ENCODE data around the gene LMF1. TPM values are rescaled to one million over a fixed set of nuclear protein-coding genes. Genes with fewer than 3 reads are reported as not detected.

LMF1 gene
- total and polyA plus RNA-seq, 2 of the 13 experiments (the other 11 are each of a cell fraction or from before 2014, with no cell fraction given), result 6.8 to 8.5 TPM

DNA sequence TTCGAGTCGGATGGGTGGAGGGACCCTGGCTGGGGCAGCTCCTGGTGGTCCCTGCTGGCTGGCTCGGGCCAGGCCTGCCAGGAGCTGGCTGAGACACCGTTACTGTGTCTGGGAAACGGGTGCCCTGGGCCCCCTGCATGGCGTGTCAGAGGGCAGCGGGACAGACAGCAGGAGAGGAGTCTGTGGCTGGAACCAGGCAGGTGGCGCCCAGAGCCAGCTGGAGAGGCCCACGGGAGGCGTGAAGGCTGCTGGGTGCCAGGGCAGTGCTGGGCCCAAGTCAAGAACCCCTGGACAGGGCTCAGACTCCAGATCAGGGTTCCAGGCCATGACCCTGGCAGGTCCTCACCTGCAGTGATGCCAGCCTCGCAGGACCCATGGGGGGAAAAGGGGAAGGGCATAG is 27.4 kb upstream of the LMF1 start (continued):
- no peak for TF ChIP-seq ZBTB44 (CRISPR knock-in tag; IDR thresholded peaks at IDR 0.05)
- TF ChIP-seq HOXA7 (CRISPR knock-in tag; IDR thresholded peaks at IDR 0.05), result no peak
- TF ChIP-seq ZFX (CRISPR knock-in tag; IDR thresholded peaks at IDR 0.05; ENCODE audit: low read depth), result no peak
- TF ChIP-seq ZNF501 (CRISPR knock-in tag; IDR thresholded peaks at IDR 0.05), result no peak

- DNase-seq (ENCODE audit: low spot score) (no peak), ATAC-seq (no peak), FAIRE-seq (no peak)
- no peak overlapping the region for H3K4me3 ChIP-seq (replicated peaks in 1 of 3; ENCODE audit: insufficient read depth in 1 of 3, low read depth in 2 of 3, low read length in 3 of 3)
- no peaks in the 10 kb centered on the region for H3K36me3 ChIP-seq (replicated peaks in 1 of 2; ENCODE audit: control insufficient read depth in 1 of 2, insufficient read depth in 2 of 2, low read length in 2 of 2)
- H4K20me1 ChIP-seq (ENCODE audit: insufficient read depth, low read length), result peaks cover 4% of the 10 kb centered on the region; the same call in 1 of the 2 replicates
- no peak overlapping the region for H3K27ac ChIP-seq (ENCODE audit: extremely low read length, insufficient read depth, low read length)
- H2AFZ ChIP-seq (ENCODE audit: low read length), result no peak overlapping the region
- intact Hi-C loops (cut with micrococcal nuclease; ENCODE audit: unreplicated experiment), result no loop called here
- BruUV-seq (replicated peaks), result no TSS peak
- H3K4me2 ChIP-seq (ENCODE audit: low read depth, low read length), result no peak overlapping the region
- TF ChIP-seq EZH2 (conservative IDR thresholded peaks at IDR 0.05; ENCODE audit: low read depth, low read length), result peak; percentile 4; the same call in 1 of the 2 replicates
- no peak for TF ChIP-seq MYPOP (CRISPR knock-in tag; IDR thresholded peaks at IDR 0.05)
- no peak overlapping the region for H3K9ac ChIP-seq (ENCODE audit: insufficient read depth, low read depth, low read length)
- ChIA-PET POLR2A (no interaction called here), CTCF (ENCODE audit: low intra/inter-chr PET ratio, low total read pairs) (no interaction called here)
- no peaks in the 10 kb centered on the region for H3K4me1 ChIP-seq (ENCODE audit: insufficient read depth, low read length)
- in situ Hi-C loops (cut with HindIII; ENCODE audit: extremely low pct_ligation_motif_present, low pct_unique_long_range_greater_than_20kb), result no loop called here
- H3K27me3 ChIP-seq (ENCODE audit: control insufficient read depth in 1 of 2, insufficient read depth in 2 of 2, low read length in 2 of 2), result peaks cover 30 to 80% of the 10 kb centered on the region in 2 experiments
- 98% methylated on average over 7 of the region's 39 CpGs for WGBS (ENCODE audit: low lambda C conversion rate)
- no peaks in the 10 kb centered on the region for H3K79me2 ChIP-seq (ENCODE audit: insufficient read depth, low read length)
- no peaks in the 10 kb centered on the region for H3K9me3 ChIP-seq (ENCODE audit: low read length)
Measured at GRCh38 chr16:997440-998051, 26.8 kb upstream of the LMF1 start.

All from HepG2 (cell line).